GM12878 (cell line): ENCODE data around the gene TMSB10.

Source experiments
- CTCF ChIP-seq, 3 experiments: IDR thresholded peaks in 2 of 3; conservative IDR thresholded peaks in 1 of 3; 2 replicates each; pipeline ENCODE4 v1.5.1; 2011; ENCODE audit warnings: low read depth in 3 of 3, low read length in 3 of 3, mild to moderate bottlenecking in 3 of 3, control low read depth in 2 of 3, moderate library complexity in 2 of 3, inconsistent platforms in 1 of 3, mixed read lengths in 1 of 3; ENCODE audit not compliant: control insufficient read depth in 2 of 3, insufficient read depth in 1 of 3; ENCODE audit errors: extremely low read depth in 1 of 3
- EZH2 ChIP-seq: IDR thresholded peaks from 2 replicates; pipeline ENCODE4 v1.6.1; 2012; ENCODE audit warnings: low read depth, mild to moderate bottlenecking, control low read depth, inconsistent platforms, low read length, borderline replicate concordance; ENCODE audit not compliant: control insufficient read depth
- IKZF1 ChIP-seq: fragments of 450-650 bp; conservative IDR thresholded peaks from 2 replicates; pipeline ENCODE4 v1.6.1; 2017; ENCODE audit warnings: antibody characterized with exemption, mild to moderate bottlenecking
- JUNB ChIP-seq: IDR thresholded peaks from 2 replicates; pipeline ENCODE4 v1.6.1; 2016; ENCODE audit warnings: antibody characterized with exemption, mild to moderate bottlenecking
- JUND ChIP-seq: IDR thresholded peaks from 2 replicates; pipeline ENCODE4 v1.6.1; 2012; ENCODE audit warnings: low read depth, mild to moderate bottlenecking, low read length, improper control_type of control experiment, moderate library complexity
- NFIC ChIP-seq: IDR thresholded peaks from 2 replicates; pipeline ENCODE4 v1.6.1; 2012; ENCODE audit warnings: low read depth, mild to moderate bottlenecking, inconsistent platforms, low read length, moderate library complexity
- POLR2A ChIP-seq: IDR thresholded peaks from 2 replicates; pipeline ENCODE4 v1.6.1; 2011; ENCODE audit warnings: low read depth, mild to moderate bottlenecking, low read length
- TCF7 ChIP-seq: IDR thresholded peaks from 2 replicates; pipeline ENCODE4 v1.6.1; 2014; ENCODE audit warnings: antibody characterized with exemption, borderline replicate concordance
- ZZZ3 ChIP-seq: IDR thresholded peaks from 2 replicates; pipeline ENCODE4 v1.6.1; 2011; ENCODE audit warnings: low read depth; ENCODE audit not compliant: control insufficient read depth, insufficient read length

DNA sequence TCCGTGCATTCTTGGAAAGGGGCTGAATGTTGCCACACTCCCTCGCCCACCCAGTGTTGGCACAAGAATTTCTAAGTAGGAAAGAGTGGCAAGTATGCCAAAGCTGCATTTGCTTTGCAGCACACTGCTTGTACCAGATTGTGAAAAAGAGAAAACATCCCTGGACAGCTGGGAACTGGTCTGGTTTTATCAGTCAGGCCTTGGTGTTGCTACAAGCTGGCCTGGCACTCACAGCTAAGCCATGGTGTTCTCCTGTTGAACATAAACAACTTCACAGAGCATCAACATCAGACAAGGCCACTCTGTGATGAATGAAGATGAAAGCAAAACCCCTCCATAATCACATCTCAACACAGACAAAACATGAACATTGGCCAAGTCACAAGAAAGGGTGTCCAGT lies 20.3 kb upstream of the TMSB10 start:
- no peak for TF ChIP-seq ZZZ3
- TF ChIP-seq JUNB = no peak
- TF ChIP-seq CTCF (IDR thresholded peaks at IDR 0.05 in 2 of 3, conservative IDR thresholded peaks at IDR 0.05 in 1 of 3; ENCODE audit: control insufficient read depth in 2 of 3, extremely low read depth in 1 of 3, insufficient read depth in 1 of 3, low read depth in 3 of 3, low read length in 3 of 3) = no peak
- no peak for TF ChIP-seq EZH2
- TF ChIP-seq IKZF1 = no peak
- TF ChIP-seq TCF7 = no peak
- no peak for TF ChIP-seq NFIC
- no peak for TF ChIP-seq JUND
- TF ChIP-seq POLR2A = no peak
